Pancreas (tissue), 10 donors: ENCODE results near the gene KIFC3. TPM values are rescaled to one million over a fixed set of nuclear protein-coding genes. Genes with fewer than 3 reads are reported as not detected.
"Not testable (repeated sequence)": the region's sequence is repeated elsewhere in the genome, so short reads cannot be mapped to it uniquely, and the experiment has no call there.

Experiments
- ATAC-seq, 4 donors: fragments of 200-7000 bp; cut with Tn5 transposase; one replicate each; pipeline versions ENCODE4 v1.8.0 to v1.9.1; 2020; ENCODE audit warnings: mild to moderate bottlenecking in 4 of 4, moderate library complexity in 4 of 4
- DNase-seq, 6 donors: peaks; one replicate each; pipeline ENCODE4 v3.0.0-alpha.2; 2020
- FAIRE-seq: peaks from 2 replicates; lab custom pipeline; 2012; peaks lifted over from hg19 to GRCh38; lab: Jason Lieb, UNC
- H3K27ac ChIP-seq, 4 donors: fragments of 200-600 bp; sonication (generic); 1 replicate in 3 of 4; 2 replicates in 1 of 4; pipeline versions ENCODE4 v1.5.0 to v1.8.0; 2020
- H3K27me3 ChIP-seq, 4 donors: fragments of 200-600 bp; one replicate each; pipeline ENCODE4 v1.8.0; 2021
- H3K36me3 ChIP-seq, 3 donors: fragments of 200-600 bp; sonication (generic) in 1 of 3; one replicate each; pipeline versions ENCODE4 v1.5.0 to v1.8.0; 2020 to 2021
- H3K4me1 ChIP-seq, 3 donors: fragments of 200-600 bp; one replicate each; pipeline ENCODE4 v1.8.0; 2021
- H3K4me3 ChIP-seq, 4 donors: fragments of 200-600 bp; sonication (generic) in 2 of 4; one replicate each; pipeline versions ENCODE4 v1.5.0 to v1.8.0; 2020 to 2021
- H3K9me3 ChIP-seq, 4 donors: fragments of 200-600 bp; one replicate each; pipeline ENCODE4 v1.8.0; 2021
- WGBS, 2 donors: extraction: QIAGEN DNeasy Blood & Tissue Kit; methylation state at CpG; one replicate each; pipeline ENCODE4 v1.1.7; 2013; 5-methylcytosine and 5-hydroxymethylcytosine counted together
- intact Hi-C, 3 donors: fragments of 100-400 bp; cut with DNase I; formaldehyde crosslinking; loops; one replicate each; pipeline versions ENCODE4 v1.11.1 to v1.14.2; 2022
- polyA plus RNA-seq, 2 donors: library from polyadenylated mRNA; stranded (reverse); fragments of 200-250 nt; gene quantifications; one replicate each; pipeline ENCODE4 v1.2.3, GENCODE V29; 2013
- total RNA-seq, 6 donors: library from RNA; stranded (reverse); fragmentation: NEBNext Ultra II Directional in 4 of 6; extraction: Animal tissue kit (Norgen Biotek cat#: 25700) in 4 of 6; gene quantifications; one replicate each; pipeline versions ENCODE4 v1.2.1 to v1.2.4, GENCODE V29; 2021 to 2023
- TF ChIP-seq, protein P1 (sequence below), 4 donors: fragments of 200-600 bp; sonication (generic) in 3 of 4; IDR thresholded peaks; one replicate each; pipeline versions ENCODE4 v1.5.0 to v1.8.0; 2021; ENCODE audit warnings: antibody characterized with exemption in 4 of 4
- donor health status: healthy with polysubstance abuse.
- donor health status: DM: no; HTN: no; CAD: no; lungs with moderate emphysema.
- donor health status: DM: no; HTN: no; CAD: no.
- donor health status: control.
- donor health status: control.
- donor health status: Bipolar disorder and iron deficiency.
- donor health status: DM: yes; HTN: yes; CAD: no.
- donor health status: DM: no; HTN: no; CAD: no.
- donor health status: DM: no; HTN: no; CAD: no.
- donor health status: DM: yes; HTN: yes; CAD: no.

KIFC3 gene
- total and polyA plus RNA-seq, 8 donors: 33.8 to 284 (median 61.1) TPM

GRCh38 chr16:57797526-57798266 is 4.6 kb downstream of the KIFC3 start:
- Histone ChIP-seq H3K36me3 (peaks cover 0 to 5% (median 0%) of the 10 kb centered on the region in 3 donors), H3K4me3 (peak overlapping the region; percentile 43 to 61 (median 48)), H3K27ac (peak overlapping the region; percentile 86 to 96 (median 92)), H3K9me3 (no peaks in the 10 kb centered on the region), H3K27me3 (no peaks in the 10 kb centered on the region), H3K4me1 (peaks cover 16 to 42% (median 30%) of the 10 kb centered on the region in 3 donors)
- peak; percentile 78 to 81 (median 80) for ATAC-seq
- FAIRE-seq: no peak
- 9 to 12% methylated on average over 38 to 42 of the region's 42 CpGs for WGBS, 2 donors
- intact Hi-C loops: loop anchor here in 1 of 3 donors (10.0 kb wide), 1 partner anchor 67 kb away; no protein-coding TSS in a partner anchor
- TF ChIP-seq, protein P1, sequence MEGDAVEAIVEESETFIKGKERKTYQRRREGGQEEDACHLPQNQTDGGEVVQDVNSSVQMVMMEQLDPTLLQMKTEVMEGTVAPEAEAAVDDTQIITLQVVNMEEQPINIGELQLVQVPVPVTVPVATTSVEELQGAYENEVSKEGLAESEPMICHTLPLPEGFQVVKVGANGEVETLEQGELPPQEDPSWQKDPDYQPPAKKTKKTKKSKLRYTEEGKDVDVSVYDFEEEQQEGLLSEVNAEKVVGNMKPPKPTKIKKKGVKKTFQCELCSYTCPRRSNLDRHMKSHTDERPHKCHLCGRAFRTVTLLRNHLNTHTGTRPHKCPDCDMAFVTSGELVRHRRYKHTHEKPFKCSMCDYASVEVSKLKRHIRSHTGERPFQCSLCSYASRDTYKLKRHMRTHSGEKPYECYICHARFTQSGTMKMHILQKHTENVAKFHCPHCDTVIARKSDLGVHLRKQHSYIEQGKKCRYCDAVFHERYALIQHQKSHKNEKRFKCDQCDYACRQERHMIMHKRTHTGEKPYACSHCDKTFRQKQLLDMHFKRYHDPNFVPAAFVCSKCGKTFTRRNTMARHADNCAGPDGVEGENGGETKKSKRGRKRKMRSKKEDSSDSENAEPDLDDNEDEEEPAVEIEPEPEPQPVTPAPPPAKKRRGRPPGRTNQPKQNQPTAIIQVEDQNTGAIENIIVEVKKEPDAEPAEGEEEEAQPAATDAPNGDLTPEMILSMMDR (IDR thresholded peaks at IDR 0.05): no peak
- DNase-seq: peak; percentile 87 to 94 (median 90)

- Histone ChIP-seq H3K9me3 (no peaks in the 10 kb centered on the region), H3K4me3 (peak overlapping the region; percentile 0 to 61 (median 46)), H3K36me3 (peaks cover 0 to 8% (median 0%) of the 10 kb centered on the region in 3 donors), H3K27ac (peak overlapping the region; percentile 86 to 96 (median 92)), H3K4me1 (peaks cover 16 to 40% (median 28%) of the 10 kb centered on the region in 3 donors), H3K27me3 (no peaks in the 10 kb centered on the region)
- 7 to 14% methylated on average over 13 of the region's 13 CpGs for WGBS, 2 donors
- ATAC-seq (peak; percentile 3 to 8 (median 4)), FAIRE-seq (no peak), DNase-seq (no peak)
- TF ChIP-seq, protein P1 (IDR thresholded peaks at IDR 0.05): no peak
- intact Hi-C loops: loop anchor here in 1 of 3 donors (10.0 kb wide), 1 partner anchor 68 kb away; no protein-coding TSS in a partner anchor
These were observed 5.1 kb downstream of the KIFC3 start for GRCh38 chr16:57797216-57797525.

- not testable (repeated sequence) for H3K27me3 ChIP-seq, FAIRE-seq, H3K36me3 ChIP-seq, ATAC-seq, H3K9me3 ChIP-seq
- intact Hi-C loops: loop anchor here in 1 of 3 donors (10.0 kb wide), 1 partner anchor 69 kb away; no protein-coding TSS in a partner anchor
- 56 to 62% methylated on average over 5 of the region's 5 CpGs for WGBS, 2 donors
- peak overlapping the region; percentile 23 to 96 (median 66) for H3K27ac ChIP-seq
- H3K4me3 ChIP-seq: peak overlapping the region in 2 of 4 donors; percentile 50 to 61
- peaks cover 8 to 38% (median 25%) of the 10 kb centered on the region in 3 donors for H3K4me1 ChIP-seq
- DNase-seq: peak in 1 of 6 donors; percentile 13
These were observed 6.3 kb downstream of the KIFC3 start for GRCh38 chr16:57796014-57796413.

GRCh38 chr16:57795431-57795878 is 6.8 kb downstream of the KIFC3 start:
- FAIRE-seq: no peak
- H3K36me3 ChIP-seq: peaks cover 0 to 9% (median 0%) of the 10 kb centered on the region in 3 donors
- DNase-seq: peak in 4 of 6 donors; percentile 66 to 79 (median 73)
- intact Hi-C loops: loop anchor here in 1 of 3 donors (10.0 kb wide), 1 partner anchor 69 kb away; no protein-coding TSS in a partner anchor
- H3K4me1 ChIP-seq: peaks cover 6 to 34% (median 19%) of the 10 kb centered on the region in 3 donors
- no peaks in the 10 kb centered on the region for H3K27me3 ChIP-seq
- 15 to 18% methylated on average over 9 of the region's 9 CpGs for WGBS, 2 donors
- TF ChIP-seq, protein P1 (IDR thresholded peaks at IDR 0.05): peak; percentile 12 to 37 (median 32)
- H3K4me3 ChIP-seq: peak overlapping the region in 2 of 4 donors; percentile 50 to 61
- no peaks in the 10 kb centered on the region for H3K9me3 ChIP-seq
- peak overlapping the region in 2 of 4 donors; percentile 86 to 96 for H3K27ac ChIP-seq
- ATAC-seq: peak in 3 of 4 donors; percentile 7 to 31 (median 17)

GRCh38 chr16:57794849-57795430 is 7.4 kb downstream of the KIFC3 start:
- no peak for ATAC-seq
- peaks cover 0 to 9% (median 0%) of the 10 kb centered on the region in 3 donors for H3K36me3 ChIP-seq
- H3K4me1 ChIP-seq: peaks cover 6 to 28% (median 16%) of the 10 kb centered on the region in 3 donors
- FAIRE-seq: no peak
- TF ChIP-seq, protein P1 (IDR thresholded peaks at IDR 0.05): no peak
- H3K27ac ChIP-seq: peak overlapping the region in 1 of 4 donors; percentile 86
- no peaks in the 10 kb centered on the region for H3K27me3 ChIP-seq
- no peaks in the 10 kb centered on the region for H3K9me3 ChIP-seq
- 69 to 71% methylated on average over 17 to 18 of the region's 18 CpGs for WGBS, 2 donors
- DNase-seq: peak in 1 of 6 donors; percentile 78
- H3K4me3 ChIP-seq: peak overlapping the region in 1 of 4 donors; percentile 61
- intact Hi-C loops: loop anchor here in 1 of 3 donors (10.0 kb wide), 1 partner anchor 70 kb away; no protein-coding TSS in a partner anchor
